ENCODE data around the gene COL4A2. TPM values are rescaled to one million over a fixed set of nuclear protein-coding genes. Genes with fewer than 3 reads are reported as not detected.

Gene COL4A2
- total and polyA plus RNA-seq, 2 donors (not counting 1 experiment from before 2014, with no cell fraction given), result 0.17 TPM; not detected in 1

- H3K27me3 Mint-ChIP-seq, result peaks cover 3% of the 10 kb centered on the region
- POLR2A ChIA-PET, result no interaction called here
Measured at GRCh38 chr13:110281736-110282135, 25.3 kb upstream of the COL4A2 start.

DNA sequence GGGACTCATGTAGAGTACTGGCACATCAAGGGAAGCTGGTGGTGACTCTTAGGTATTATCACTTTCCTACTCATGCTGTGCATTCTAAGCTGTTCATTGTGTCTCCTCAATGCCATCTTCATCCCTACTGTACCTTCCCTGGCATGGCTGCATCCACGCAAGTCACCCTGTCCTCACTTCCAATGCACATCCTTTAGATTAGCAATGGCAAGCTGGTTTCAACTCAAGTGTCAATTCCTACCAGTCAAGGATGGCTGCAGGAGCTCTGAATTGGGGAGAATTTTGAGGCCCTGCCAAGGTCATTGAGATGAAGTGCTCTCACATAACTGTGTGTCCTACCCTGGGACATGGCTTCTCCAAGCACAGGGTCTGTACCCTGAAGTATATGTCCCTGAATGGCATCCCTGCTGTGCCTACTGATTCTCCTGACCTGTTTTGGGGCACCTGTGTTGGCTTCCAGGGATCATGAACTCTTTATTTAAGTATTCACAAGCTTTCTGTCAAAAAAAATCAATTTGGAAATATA is 24.7 kb upstream of the COL4A2 start:
- Histone ChIP-seq H3K4me3 (ENCODE audit: control extremely low read depth in 1 of 5, extremely low read depth in 1 of 5, insufficient read depth in 1 of 5, low read depth in 2 of 5, low read length in 4 of 5) (no peak overlapping the region), H2AFZ (ENCODE audit: insufficient read depth, low read depth, low read length, poor library complexity, severe bottlenecking) (no peak overlapping the region), H3K4me2 (replicated peaks; ENCODE audit: low read depth, low read length, poor library complexity, severe bottlenecking) (no peak overlapping the region), H3K9me3 (ENCODE audit: control extremely low read depth in 1 of 3, control insufficient read depth in 2 of 3, insufficient read depth in 1 of 3, low read length in 2 of 3) (no peaks in the 10 kb centered on the region), H3K4me1 (ENCODE audit: control insufficient read depth in 2 of 2, insufficient read depth in 2 of 2, low read length in 2 of 2) (no peaks in the 10 kb centered on the region), H3K27ac (ENCODE audit: low read length in 2 of 2) (no peak overlapping the region), H3K36me3 (replicated peaks in 1 of 2; ENCODE audit: control extremely low read depth in 1 of 2, control insufficient read depth in 1 of 2, extremely low read depth in 1 of 2, insufficient read depth in 2 of 2, low read length in 1 of 2) (no peaks in the 10 kb centered on the region), H4K20me1 (ENCODE audit: control insufficient read depth, insufficient read depth, low read length, poor library complexity, severe bottlenecking) (no peaks in the 10 kb centered on the region), H3K27me3 (replicated peaks in 1 of 4; ENCODE audit: control extremely low read depth in 1 of 4, control insufficient read depth in 3 of 4, insufficient read depth in 4 of 4, low read length in 3 of 4) (peaks cover 0 to 2% (median 0%) of the 10 kb centered on the region in 4 experiments), H3K79me2 (ENCODE audit: control insufficient read depth, insufficient read depth, low read length) (no peaks in the 10 kb centered on the region), H3K9ac (ENCODE audit: low read length) (no peak overlapping the region)
- ATAC-seq (ENCODE audit: low read depth), result no peak
- POLR2A ChIA-PET, result no interaction called here
- no peak for DNase-seq
- H3K27me3 Mint-ChIP-seq, result peaks cover 3% of the 10 kb centered on the region
- CTCF ChIA-PET, result no interaction called here
- H3K4me3 Mint-ChIP-seq, result no peak overlapping the region
- intact Hi-C loops (cut with micrococcal nuclease), result no loop called here
- H3K9me3 Mint-ChIP-seq (ENCODE audit: insufficient read depth), result no peaks in the 10 kb centered on the region
- no peaks in the 10 kb centered on the region for H3K4me1 Mint-ChIP-seq
- 100% methylated on average over 1 of the region's 1 CpG for WGBS (ENCODE audit: insufficient coverage)
- no peak overlapping the region for H3K27ac Mint-ChIP-seq
- TF ChIP-seq, protein P1, sequence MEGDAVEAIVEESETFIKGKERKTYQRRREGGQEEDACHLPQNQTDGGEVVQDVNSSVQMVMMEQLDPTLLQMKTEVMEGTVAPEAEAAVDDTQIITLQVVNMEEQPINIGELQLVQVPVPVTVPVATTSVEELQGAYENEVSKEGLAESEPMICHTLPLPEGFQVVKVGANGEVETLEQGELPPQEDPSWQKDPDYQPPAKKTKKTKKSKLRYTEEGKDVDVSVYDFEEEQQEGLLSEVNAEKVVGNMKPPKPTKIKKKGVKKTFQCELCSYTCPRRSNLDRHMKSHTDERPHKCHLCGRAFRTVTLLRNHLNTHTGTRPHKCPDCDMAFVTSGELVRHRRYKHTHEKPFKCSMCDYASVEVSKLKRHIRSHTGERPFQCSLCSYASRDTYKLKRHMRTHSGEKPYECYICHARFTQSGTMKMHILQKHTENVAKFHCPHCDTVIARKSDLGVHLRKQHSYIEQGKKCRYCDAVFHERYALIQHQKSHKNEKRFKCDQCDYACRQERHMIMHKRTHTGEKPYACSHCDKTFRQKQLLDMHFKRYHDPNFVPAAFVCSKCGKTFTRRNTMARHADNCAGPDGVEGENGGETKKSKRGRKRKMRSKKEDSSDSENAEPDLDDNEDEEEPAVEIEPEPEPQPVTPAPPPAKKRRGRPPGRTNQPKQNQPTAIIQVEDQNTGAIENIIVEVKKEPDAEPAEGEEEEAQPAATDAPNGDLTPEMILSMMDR (IDR thresholded peaks at IDR 0.05), result no peak
- no peak for TF ChIP-seq EZH2 (IDR thresholded peaks at IDR 0.05; ENCODE audit: borderline replicate concordance, insufficient read depth, low read depth, low read length, poor library complexity, severe bottlenecking)

More at GRCh38 chr13:110281736-110282135, 25.3 kb upstream of the COL4A2 start:
- 91% methylated on average over 5 of the region's 5 CpGs for WGBS (ENCODE audit: insufficient coverage)
- Histone ChIP-seq H3K27me3 (replicated peaks in 1 of 4; ENCODE audit: control extremely low read depth in 1 of 4, control insufficient read depth in 3 of 4, insufficient read depth in 4 of 4, low read length in 3 of 4) (peaks cover 0 to 2% (median 0%) of the 10 kb centered on the region in 4 experiments), H3K4me2 (replicated peaks; ENCODE audit: low read depth, low read length, poor library complexity, severe bottlenecking) (no peak overlapping the region), H3K79me2 (ENCODE audit: control insufficient read depth, insufficient read depth, low read length) (no peaks in the 10 kb centered on the region), H3K36me3 (replicated peaks in 1 of 2; ENCODE audit: control extremely low read depth in 1 of 2, control insufficient read depth in 1 of 2, extremely low read depth in 1 of 2, insufficient read depth in 2 of 2, low read length in 1 of 2) (no peaks in the 10 kb centered on the region), H3K4me3 (ENCODE audit: control extremely low read depth in 1 of 5, extremely low read depth in 1 of 5, insufficient read depth in 1 of 5, low read depth in 2 of 5, low read length in 4 of 5) (no peak overlapping the region), H3K27ac (ENCODE audit: low read length in 2 of 2) (no peak overlapping the region), H3K4me1 (ENCODE audit: control insufficient read depth in 2 of 2, insufficient read depth in 2 of 2, low read length in 2 of 2) (no peaks in the 10 kb centered on the region), H2AFZ (ENCODE audit: insufficient read depth, low read depth, low read length, poor library complexity, severe bottlenecking) (no peak overlapping the region), H3K9ac (ENCODE audit: low read length) (no peak overlapping the region), H3K9me3 (ENCODE audit: control extremely low read depth in 1 of 3, control insufficient read depth in 2 of 3, insufficient read depth in 1 of 3, low read length in 2 of 3) (no peaks in the 10 kb centered on the region), H4K20me1 (ENCODE audit: control insufficient read depth, insufficient read depth, low read length, poor library complexity, severe bottlenecking) (no peaks in the 10 kb centered on the region)
- H3K4me1 Mint-ChIP-seq, result no peaks in the 10 kb centered on the region
- no peaks in the 10 kb centered on the region for H3K9me3 Mint-ChIP-seq (ENCODE audit: insufficient read depth)
- no peak for ATAC-seq (ENCODE audit: low read depth)
- intact Hi-C loops (cut with micrococcal nuclease), result no loop called here
- CTCF ChIA-PET, result no interaction called here
- TF ChIP-seq EZH2 (IDR thresholded peaks at IDR 0.05; ENCODE audit: borderline replicate concordance, insufficient read depth, low read depth, low read length, poor library complexity, severe bottlenecking), result no peak
- TF ChIP-seq, protein P1 (IDR thresholded peaks at IDR 0.05), result no peak
- H3K4me3 Mint-ChIP-seq, result no peak overlapping the region
- DNase-seq, result no peak
- H3K27ac Mint-ChIP-seq, result no peak overlapping the region

All from B cell (primary cell).